Small intestine (tissue), 7 donors: ENCODE measurements around the gene OVOL3. TPM values are rescaled to one million over a fixed set of nuclear protein-coding genes. Genes with fewer than 3 reads are reported as not detected.

Experiments
- DNase-seq, 2 donors: peaks; one replicate each; pipeline versions ENCODE4 v3.0.0 to v3.0.0-alpha.2; 2013
- FAIRE-seq: peaks from 2 replicates; lab custom pipeline; 2012; peaks lifted over from hg19 to GRCh38; lab: Jason Lieb, UNC
- H3K27ac ChIP-seq, 3 donors: one replicate each; pipeline ENCODE4 v1.5.1; 2013; ENCODE audit warnings: low read length in 2 of 3, mild to moderate bottlenecking in 2 of 3, control low read depth in 1 of 3, inconsistent platforms in 1 of 3, low read depth in 1 of 3, moderate library complexity in 1 of 3
- H3K27me3 ChIP-seq, 3 donors: one replicate each; pipeline ENCODE4 v1.6.1; 2013; ENCODE audit warnings: low read length in 3 of 3, inconsistent platforms in 1 of 3; ENCODE audit not compliant: control insufficient read depth in 3 of 3, insufficient read depth in 3 of 3
- H3K36me3 ChIP-seq, 3 donors: one replicate each; pipeline ENCODE4 v1.6.1; 2013; ENCODE audit warnings: low read length in 3 of 3, inconsistent platforms in 1 of 3, low read depth in 1 of 3, mild to moderate bottlenecking in 1 of 3, moderate library complexity in 1 of 3; ENCODE audit not compliant: control insufficient read depth in 3 of 3, insufficient read depth in 2 of 3
- H3K4me1 ChIP-seq, 3 donors: one replicate each; pipeline ENCODE4 v1.6.1; 2013; ENCODE audit warnings: low read length in 2 of 3, inconsistent platforms in 1 of 3, low read depth in 1 of 3, mild to moderate bottlenecking in 1 of 3, moderate library complexity in 1 of 3; ENCODE audit not compliant: control insufficient read depth in 3 of 3, insufficient read depth in 2 of 3
- H3K4me3 ChIP-seq, 3 donors: one replicate each; pipeline ENCODE4 v1.5.1; 2013; ENCODE audit warnings: low read length in 3 of 3, control low read depth in 1 of 3, inconsistent platforms in 1 of 3, low read depth in 1 of 3, mild to moderate bottlenecking in 1 of 3, moderate library complexity in 1 of 3
- H3K9me3 ChIP-seq, 2 donors: one replicate each; pipeline ENCODE4 v1.6.1; 2013; ENCODE audit warnings: low read depth in 1 of 2, low read length in 1 of 2; ENCODE audit not compliant: control insufficient read depth in 2 of 2, insufficient read depth in 1 of 2
- WGBS, 3 donors: extraction: QIAGEN DNeasy Blood & Tissue Kit; methylation state at CpG; one replicate each; pipeline ENCODE4 v1.1.7; 2013; 5-methylcytosine and 5-hydroxymethylcytosine counted together
- polyA plus RNA-seq, 4 donors: library from polyadenylated mRNA; stranded (reverse) in 3 of 4; unstranded in 1 of 4; fragments of 200-250 nt in 3 of 4; fragments of 120-200 nt in 1 of 4; gene quantifications; one replicate each; pipeline versions ENCODE4 v1.2.1 to v1.2.3, GENCODE V29; 2013
- donor health status: healthy with polysubstance abuse.
- donor health status: control.
- donor health status: control.
- donor health status: Bipolar disorder and iron deficiency.
- donor health status: healthy.

OVOL3 gene
- polyA plus RNA-seq, 4 donors = not detected

DNA sequence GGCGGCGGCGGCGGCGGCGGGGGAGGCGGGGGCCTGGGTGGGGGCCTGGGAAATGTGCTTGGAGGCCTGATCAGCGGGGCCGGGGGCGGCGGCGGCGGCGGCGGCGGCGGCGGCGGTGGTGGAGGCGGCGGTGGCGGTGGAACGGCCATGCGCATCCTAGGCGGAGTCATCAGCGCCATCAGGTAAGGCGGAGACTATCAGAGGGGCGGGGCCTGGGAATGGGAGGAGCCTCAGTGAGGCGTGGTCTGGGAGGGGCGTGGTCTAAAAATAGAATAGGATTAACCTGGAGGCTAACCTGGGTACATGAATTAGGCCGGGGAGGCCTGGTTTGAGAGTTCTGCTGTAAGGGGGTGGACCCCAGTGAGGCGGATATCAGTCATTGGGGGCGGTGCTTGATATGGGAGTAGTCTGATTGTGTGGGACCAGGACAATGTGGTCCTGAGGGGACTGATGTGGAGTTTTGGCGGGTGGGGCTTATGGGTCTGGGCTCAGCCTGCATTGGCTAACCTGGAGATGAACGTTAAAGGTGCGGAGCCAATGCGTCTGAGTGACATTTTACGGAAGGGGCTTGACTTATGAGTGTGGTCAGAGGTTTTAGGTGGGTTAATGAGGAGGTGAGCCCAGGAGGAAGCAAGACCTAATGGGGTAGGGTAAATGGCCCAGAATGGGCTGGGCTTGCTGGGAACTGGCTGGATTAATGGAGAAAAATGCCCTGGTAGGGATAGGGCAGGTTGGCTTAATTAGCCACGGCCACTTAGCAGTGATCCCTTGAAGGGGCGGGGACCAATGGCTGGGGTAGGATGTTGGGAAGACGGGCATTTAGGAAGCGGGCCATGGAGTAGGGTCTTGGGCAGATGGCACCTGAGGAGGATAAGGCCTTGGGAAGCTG is 30.3 kb downstream of the OVOL3 start:
- 20 to 42% (median 34%) methylated on average over 21 to 42 of the region's 42 CpGs for WGBS, 3 donors
- Histone ChIP-seq H3K4me1 (peaks cover 5 to 15% (median 6%) of the 10 kb centered on the region in 3 donors), H3K36me3 (peaks cover 11 to 44% (median 19%) of the 10 kb centered on the region in 3 donors), H3K4me3 (peak overlapping the region; percentile 63 to 79 (median 72)), H3K27ac (peak overlapping the region in 2 of 3 donors; percentile 94 to 99), H3K9me3 (peaks cover 0 to 3% of the 10 kb centered on the region in 2 donors), H3K27me3 (no peaks in the 10 kb centered on the region)
- DNase-seq (peak; percentile 88 to 93), FAIRE-seq (no peak)

DNA sequence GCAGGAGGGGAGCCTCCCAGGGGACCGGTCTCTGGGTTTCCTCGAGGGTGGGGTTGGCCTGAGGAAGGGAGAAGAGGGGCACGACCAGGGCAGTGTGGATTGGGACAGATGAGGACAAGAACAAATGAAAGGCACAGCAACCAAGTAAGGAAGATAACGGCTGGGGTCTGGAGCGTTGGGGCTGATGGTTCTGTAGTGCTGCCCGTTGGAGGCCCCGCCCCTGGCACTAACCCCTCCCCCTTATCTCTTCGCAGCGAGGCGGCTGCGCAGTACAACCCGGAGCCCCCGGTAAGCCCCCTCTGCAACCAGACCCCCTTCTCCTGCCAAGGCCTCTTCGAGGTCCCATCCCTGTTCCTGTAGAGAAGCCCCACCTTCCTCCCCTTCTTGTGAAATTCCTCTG is 31.1 kb downstream of the OVOL3 start:
- H3K36me3 ChIP-seq = peaks cover 15 to 52% (median 24%) of the 10 kb centered on the region in 3 donors
- DNase-seq = no peak
- H3K9me3 ChIP-seq = peaks cover 0 to 3% of the 10 kb centered on the region in 2 donors
- peaks cover 5 to 11% (median 6%) of the 10 kb centered on the region in 3 donors for H3K4me1 ChIP-seq
- H3K27ac ChIP-seq = no peak overlapping the region
- 93 to 100% (median 94%) methylated on average over 12 to 14 of the region's 14 CpGs for WGBS, 3 donors
- H3K27me3 ChIP-seq = no peaks in the 10 kb centered on the region
- peak overlapping the region in 1 of 3 donors; percentile 7 for H3K4me3 ChIP-seq
- no peak for FAIRE-seq

DNA sequence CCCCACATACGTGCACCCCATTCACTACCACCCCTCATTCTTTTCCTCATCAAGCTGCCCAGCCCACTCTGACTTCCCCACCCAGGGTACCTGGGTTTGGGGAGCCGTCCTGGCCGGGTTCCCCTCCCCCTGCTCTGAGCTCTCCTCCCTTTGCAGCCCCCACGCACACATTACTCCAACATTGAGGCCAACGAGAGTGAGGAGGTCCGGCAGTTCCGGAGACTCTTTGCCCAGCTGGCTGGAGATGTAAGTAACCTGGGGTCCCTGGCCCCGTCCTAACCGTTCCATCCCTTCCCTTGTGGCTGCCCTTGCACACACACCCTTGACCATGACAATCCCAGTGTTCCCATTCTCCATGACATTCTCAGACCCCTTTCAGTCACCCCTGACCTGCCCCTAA is 31.6 kb downstream of the OVOL3 start:
- no peaks in the 10 kb centered on the region for H3K27me3 ChIP-seq
- FAIRE-seq (no peak), DNase-seq (no peak)
- no peak overlapping the region for H3K4me3 ChIP-seq
- H3K27ac ChIP-seq = no peak overlapping the region
- peaks cover 15 to 55% (median 26%) of the 10 kb centered on the region in 3 donors for H3K36me3 ChIP-seq
- peaks cover 5 to 11% (median 6%) of the 10 kb centered on the region in 3 donors for H3K4me1 ChIP-seq
- H3K9me3 ChIP-seq = peaks cover 0 to 3% of the 10 kb centered on the region in 2 donors
- 91 to 97% (median 93%) methylated on average over 9 of the region's 9 CpGs for WGBS, 3 donors

DNA sequence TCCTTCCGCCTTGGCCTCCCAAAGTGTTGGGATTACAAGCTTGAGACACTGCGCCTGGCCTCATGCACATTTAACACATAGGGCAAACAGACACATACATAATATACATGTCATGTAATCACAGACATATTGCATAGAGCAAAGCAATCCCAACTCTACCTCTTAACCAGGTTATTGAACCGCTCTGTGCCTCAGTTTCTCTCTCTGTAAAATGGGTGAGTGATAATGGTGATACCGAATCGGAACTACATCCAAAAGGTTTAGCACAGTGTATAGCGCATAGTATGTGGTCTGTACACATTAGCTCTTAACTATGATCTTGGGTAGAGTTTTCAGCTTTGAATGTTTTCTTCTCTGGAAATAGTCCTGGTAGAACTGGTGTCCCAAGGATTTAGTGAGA is 33.7 kb downstream of the OVOL3 start:
- peaks cover 21 to 74% (median 33%) of the 10 kb centered on the region in 3 donors for H3K36me3 ChIP-seq
- H3K9me3 ChIP-seq = peaks cover 0 to 3% of the 10 kb centered on the region in 2 donors
- 97 to 98% (median 97%) methylated on average over 6 of the region's 6 CpGs for WGBS, 3 donors
- H3K27me3 ChIP-seq = no peaks in the 10 kb centered on the region
- FAIRE-seq (no peak), DNase-seq (no peak)
- H3K27ac ChIP-seq = no peak overlapping the region
- H3K4me3 ChIP-seq = no peak overlapping the region
- peaks cover 5 to 7% (median 6%) of the 10 kb centered on the region in 3 donors for H3K4me1 ChIP-seq

DNA sequence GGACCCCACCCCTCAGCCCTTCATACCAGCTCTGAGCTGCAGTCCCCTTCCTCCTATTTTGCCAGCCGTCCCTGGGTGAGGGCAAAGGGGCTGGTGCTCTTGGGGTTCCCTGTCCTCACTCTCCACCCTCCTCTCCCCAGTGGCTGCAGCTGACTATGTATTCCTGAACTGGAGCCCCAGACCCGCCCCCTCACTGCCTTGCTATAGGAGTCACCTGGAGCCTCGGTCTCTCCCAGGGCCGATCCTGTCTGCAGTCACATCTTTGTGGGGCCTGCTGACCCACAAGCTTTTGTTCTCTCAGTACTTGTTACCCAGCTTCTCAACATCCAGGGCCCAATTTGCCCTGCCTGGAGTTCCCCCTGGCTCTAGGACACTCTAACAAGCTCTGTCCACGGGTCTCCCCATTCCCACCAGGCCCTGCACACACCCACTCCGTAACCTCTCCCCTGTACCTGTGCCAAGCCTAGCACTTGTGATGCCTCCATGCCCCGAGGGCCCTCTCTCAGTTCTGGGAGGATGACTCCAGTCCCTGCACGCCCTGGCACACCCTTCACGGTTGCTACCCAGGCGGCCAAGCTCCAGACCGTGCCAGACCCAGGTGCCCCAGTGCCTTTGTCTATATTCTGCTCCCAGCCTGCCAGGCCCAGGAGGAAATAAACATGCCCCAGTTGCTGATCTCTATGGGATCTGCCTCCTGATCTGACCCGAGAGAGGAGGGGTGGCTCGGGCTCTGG is 38.9 kb downstream of the OVOL3 start:
- DNase-seq = no peak

DNA sequence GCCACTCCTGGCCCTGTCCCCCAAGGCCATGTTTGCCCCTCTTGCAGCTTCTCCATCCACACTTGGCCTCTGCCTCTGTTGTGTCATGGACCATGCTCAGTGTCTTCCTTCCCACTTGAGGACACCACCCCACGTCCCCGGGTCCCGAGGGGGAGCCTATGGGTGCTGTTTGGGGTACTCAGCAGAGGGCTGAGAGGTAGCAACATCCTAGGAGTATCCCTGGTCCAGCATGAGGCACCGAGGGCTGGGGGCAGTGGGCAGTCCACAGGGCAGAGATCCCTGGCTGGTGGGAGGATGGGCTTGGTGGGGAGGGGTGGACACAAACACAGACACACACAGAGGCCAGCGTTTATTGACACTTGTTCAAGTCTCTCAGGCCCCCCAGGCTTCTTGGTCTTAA is 39.6 kb downstream of the OVOL3 start:
- Histone ChIP-seq H3K4me1 (no peaks in the 10 kb centered on the region), H3K27me3 (no peaks in the 10 kb centered on the region), H3K27ac (peak overlapping the region in 1 of 3 donors; percentile 78), H3K9me3 (no peaks in the 10 kb centered on the region), H3K4me3 (no peak overlapping the region), H3K36me3 (peaks cover 17 to 77% (median 23%) of the 10 kb centered on the region in 3 donors)
- FAIRE-seq (no peak), DNase-seq (no peak)
- 71 to 90% (median 89%) methylated on average over 5 of the region's 5 CpGs for WGBS, 3 donors

More for the DNA sequence above, 38.9 kb downstream of the OVOL3 start:
- H3K4me1 ChIP-seq = no peaks in the 10 kb centered on the region
- H3K27ac ChIP-seq = no peak overlapping the region
- 82 to 84% (median 83%) methylated on average over 13 of the region's 13 CpGs for WGBS, 3 donors
- H3K9me3 ChIP-seq = no peaks in the 10 kb centered on the region
- FAIRE-seq = no peak
- H3K27me3 ChIP-seq = no peaks in the 10 kb centered on the region
- H3K36me3 ChIP-seq = peaks cover 17 to 85% (median 25%) of the 10 kb centered on the region in 3 donors
- no peak overlapping the region for H3K4me3 ChIP-seq

DNA sequence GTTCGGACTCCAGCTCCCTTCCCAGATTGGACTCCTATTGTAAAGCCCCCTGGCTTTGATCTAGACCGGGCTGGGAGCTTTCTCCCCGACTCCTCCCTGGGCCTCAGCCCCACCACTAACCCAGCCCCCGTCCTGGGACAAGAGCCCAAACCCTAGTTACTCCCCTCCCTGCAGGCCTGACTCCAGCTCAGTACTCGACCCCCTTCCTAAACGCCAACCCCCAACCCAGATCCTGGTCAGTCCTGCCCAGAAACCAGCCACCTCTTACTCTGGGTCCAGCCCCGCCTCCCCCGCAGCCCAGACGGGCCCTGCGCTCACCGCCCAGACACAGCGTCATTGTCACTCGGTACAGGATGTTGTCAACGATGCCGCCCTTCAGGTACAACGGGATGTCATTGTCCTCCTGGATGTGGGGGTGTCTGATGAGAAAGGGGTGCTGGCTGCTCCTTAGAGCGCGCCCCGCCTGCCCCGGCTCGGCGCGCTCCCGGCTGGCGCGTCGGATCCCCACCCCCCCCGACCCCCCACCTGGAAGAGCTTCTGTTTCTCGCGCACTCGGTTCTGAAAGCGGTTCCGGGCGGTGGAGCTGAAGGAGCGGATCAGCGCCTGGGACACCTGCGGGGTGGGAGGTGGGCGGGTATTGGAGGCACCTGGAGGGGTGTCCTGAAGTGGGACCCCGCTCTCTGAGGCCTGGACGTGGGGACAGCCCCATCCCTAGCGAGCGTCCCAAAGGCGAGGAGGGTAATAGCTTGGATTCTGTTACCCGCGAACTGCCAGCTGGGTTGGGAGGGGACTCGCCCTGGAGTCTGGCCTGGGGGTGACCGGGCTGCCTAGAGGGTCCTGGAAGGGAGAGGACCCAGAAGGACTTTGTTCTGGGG is 40.4 kb downstream of the OVOL3 start:
- peak overlapping the region in 2 of 3 donors; percentile 11 to 48 for H3K4me3 ChIP-seq
- DNase-seq = no peak
- FAIRE-seq = no peak
- 65 to 93% (median 76%) methylated on average over 44 to 47 of the region's 47 CpGs for WGBS, 3 donors
- no peaks in the 10 kb centered on the region for H3K27me3 ChIP-seq
- peak overlapping the region; percentile 68 to 78 (median 76) for H3K27ac ChIP-seq
- no peaks in the 10 kb centered on the region for H3K9me3 ChIP-seq
- H3K36me3 ChIP-seq = peaks cover 12 to 69% (median 20%) of the 10 kb centered on the region in 3 donors
- no peaks in the 10 kb centered on the region for H3K4me1 ChIP-seq
